ENCODE data around the gene PAAF1. TPM values are rescaled to one million over a fixed set of nuclear protein-coding genes. Genes with fewer than 3 reads are reported as not detected.

PAAF1 gene
- total RNA-seq, 2 donors from 2014 or later, result 8.7 to 8.8 TPM

DNA sequence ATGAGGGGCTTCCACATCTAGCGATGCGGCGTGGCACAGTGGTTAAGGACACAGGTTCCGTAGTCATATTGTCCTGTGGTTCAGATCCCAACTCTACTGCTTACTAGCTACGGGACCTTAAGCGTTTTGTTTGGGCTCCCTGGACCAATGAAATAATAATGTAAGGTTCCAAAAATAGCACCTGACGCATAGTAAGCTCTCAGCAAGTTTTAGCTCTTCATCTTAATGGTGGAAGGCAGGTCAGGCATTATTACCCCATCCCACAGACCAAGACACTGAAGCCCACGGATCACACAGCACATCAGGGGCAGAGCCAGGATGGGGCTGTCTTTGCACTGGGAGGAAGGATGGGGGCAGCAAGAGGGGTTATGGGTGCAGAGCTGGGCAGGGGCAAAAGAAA, 87.1 kb downstream of the PAAF1 start:
- no peaks in the 10 kb centered on the region for H3K9me3 ChIP-seq
- H3K36me3 ChIP-seq, result no peaks in the 10 kb centered on the region
- TF ChIP-seq, protein P1, sequence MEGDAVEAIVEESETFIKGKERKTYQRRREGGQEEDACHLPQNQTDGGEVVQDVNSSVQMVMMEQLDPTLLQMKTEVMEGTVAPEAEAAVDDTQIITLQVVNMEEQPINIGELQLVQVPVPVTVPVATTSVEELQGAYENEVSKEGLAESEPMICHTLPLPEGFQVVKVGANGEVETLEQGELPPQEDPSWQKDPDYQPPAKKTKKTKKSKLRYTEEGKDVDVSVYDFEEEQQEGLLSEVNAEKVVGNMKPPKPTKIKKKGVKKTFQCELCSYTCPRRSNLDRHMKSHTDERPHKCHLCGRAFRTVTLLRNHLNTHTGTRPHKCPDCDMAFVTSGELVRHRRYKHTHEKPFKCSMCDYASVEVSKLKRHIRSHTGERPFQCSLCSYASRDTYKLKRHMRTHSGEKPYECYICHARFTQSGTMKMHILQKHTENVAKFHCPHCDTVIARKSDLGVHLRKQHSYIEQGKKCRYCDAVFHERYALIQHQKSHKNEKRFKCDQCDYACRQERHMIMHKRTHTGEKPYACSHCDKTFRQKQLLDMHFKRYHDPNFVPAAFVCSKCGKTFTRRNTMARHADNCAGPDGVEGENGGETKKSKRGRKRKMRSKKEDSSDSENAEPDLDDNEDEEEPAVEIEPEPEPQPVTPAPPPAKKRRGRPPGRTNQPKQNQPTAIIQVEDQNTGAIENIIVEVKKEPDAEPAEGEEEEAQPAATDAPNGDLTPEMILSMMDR (IDR thresholded peaks at IDR 0.05), result no peak
- H3K27ac ChIP-seq, result no peak overlapping the region
- no peaks in the 10 kb centered on the region for H3K27me3 ChIP-seq (replicated peaks; ENCODE audit: insufficient read depth)
- H3K4me3 ChIP-seq, result no peak overlapping the region
- ATAC-seq (ENCODE audit: insufficient number of reproducible peaks, low FRiP score, low read depth) (no peak), DNase-seq (ENCODE audit: low spot score) (no peak)
- no peaks in the 10 kb centered on the region for H3K4me1 ChIP-seq (ENCODE audit: control insufficient read depth in 1 of 2, low read depth in 2 of 2)

DNA sequence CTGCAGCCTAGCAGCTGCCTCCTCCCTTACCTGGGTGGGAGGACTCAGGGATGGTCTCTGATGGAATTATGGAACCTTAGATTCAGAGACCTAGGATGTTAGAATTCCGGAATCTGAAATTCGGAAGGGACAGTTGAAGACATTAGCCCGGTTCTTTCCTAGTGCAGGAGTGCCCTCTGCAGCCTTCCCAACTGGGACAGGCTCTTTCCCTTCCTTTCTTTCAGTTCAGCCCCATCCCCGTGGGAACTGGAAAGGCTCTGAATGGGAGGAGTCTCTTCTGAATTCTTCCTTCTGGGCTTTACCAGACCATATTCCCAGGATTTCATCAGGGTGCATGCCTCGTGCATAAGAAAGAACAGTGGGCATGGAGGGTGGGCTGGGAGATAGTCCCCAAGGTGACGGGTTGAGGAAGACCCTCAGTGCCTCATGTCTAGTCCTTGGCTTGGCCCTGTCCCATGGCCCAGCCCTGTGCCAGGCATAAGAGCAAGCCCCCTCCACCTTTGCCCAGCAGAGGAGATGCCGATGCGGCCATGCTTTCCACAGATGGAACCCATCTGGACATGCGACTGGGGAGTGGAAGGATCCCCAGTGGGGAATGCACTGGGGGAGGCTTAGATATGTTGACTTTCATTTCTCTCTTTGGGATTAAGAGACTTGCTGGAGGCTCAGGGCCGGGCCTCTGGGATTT, 88.4 kb downstream of the PAAF1 start:
- Histone ChIP-seq H3K36me3 (no peaks in the 10 kb centered on the region), H3K4me1 (ENCODE audit: control insufficient read depth in 1 of 2, low read depth in 2 of 2) (no peaks in the 10 kb centered on the region), H3K9me3 (no peaks in the 10 kb centered on the region), H3K27ac (no peak overlapping the region), H3K27me3 (replicated peaks; ENCODE audit: insufficient read depth) (no peaks in the 10 kb centered on the region), H3K4me3 (no peak overlapping the region)
- DNase-seq (ENCODE audit: low spot score), result no peak
- ATAC-seq (ENCODE audit: insufficient number of reproducible peaks, low FRiP score, low read depth), result no peak
- TF ChIP-seq, protein P1 (IDR thresholded peaks at IDR 0.05), result no peak

DNA sequence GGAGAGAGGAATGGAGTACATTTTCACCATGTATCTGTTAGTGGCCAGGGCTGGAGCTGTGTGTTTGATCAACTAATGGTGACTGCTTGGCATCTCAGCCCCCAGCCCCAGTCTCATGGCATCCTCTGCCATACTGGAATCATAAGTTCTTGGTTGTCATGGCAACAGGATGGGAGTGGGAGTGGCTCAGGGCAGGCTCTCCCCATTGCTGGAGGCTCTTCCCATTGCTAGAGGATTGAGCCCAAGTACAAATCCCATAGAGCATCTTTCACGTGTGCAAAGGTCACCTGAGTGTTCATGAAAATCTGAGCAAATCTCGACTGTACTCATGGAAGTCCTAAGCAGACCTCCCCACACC, 88.9 kb downstream of the PAAF1 start:
- no peaks in the 10 kb centered on the region for H3K9me3 ChIP-seq
- DNase-seq (ENCODE audit: low spot score) (no peak), ATAC-seq (ENCODE audit: insufficient number of reproducible peaks, low FRiP score, low read depth) (no peak)
- H3K27me3 ChIP-seq (replicated peaks; ENCODE audit: insufficient read depth), result no peaks in the 10 kb centered on the region
- H3K36me3 ChIP-seq, result no peaks in the 10 kb centered on the region
- no peaks in the 10 kb centered on the region for H3K4me1 ChIP-seq (ENCODE audit: control insufficient read depth in 1 of 2, low read depth in 2 of 2)
- H3K4me3 ChIP-seq, result no peak overlapping the region
- no peak overlapping the region for H3K27ac ChIP-seq
- TF ChIP-seq, protein P1 (IDR thresholded peaks at IDR 0.05), result no peak

DNA sequence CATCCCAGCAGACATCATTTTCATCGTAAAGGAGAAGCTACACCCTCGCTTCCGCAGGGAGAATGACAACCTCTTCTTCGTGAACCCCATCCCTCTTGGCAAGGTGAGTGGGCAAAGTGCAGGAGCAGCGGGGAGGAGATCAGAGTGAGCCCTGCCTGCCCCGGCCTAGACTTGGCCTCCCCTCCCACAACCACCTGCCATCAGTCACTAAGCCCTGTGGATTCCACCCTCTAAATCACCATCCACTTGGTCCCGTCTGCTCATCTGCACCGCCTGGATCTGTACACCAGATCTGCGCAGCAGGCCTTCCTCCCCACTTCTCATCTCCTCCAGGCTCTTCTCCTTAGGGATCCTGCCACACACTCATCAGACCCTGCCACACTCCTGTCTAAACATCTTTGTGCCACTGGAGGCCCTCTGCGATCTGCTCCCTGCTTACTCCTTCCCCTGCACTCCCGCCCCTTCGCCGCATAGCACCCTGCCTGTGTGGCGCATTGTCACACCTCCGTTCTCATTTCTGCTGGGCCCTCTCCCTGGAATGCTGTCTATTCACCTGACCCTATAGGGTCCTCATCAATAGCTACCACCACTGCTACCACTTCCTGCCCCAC, 91.7 kb downstream of the PAAF1 start:
- Histone ChIP-seq H3K36me3 (no peaks in the 10 kb centered on the region), H3K9me3 (no peaks in the 10 kb centered on the region), H3K4me1 (ENCODE audit: control insufficient read depth in 1 of 2, low read depth in 2 of 2) (no peaks in the 10 kb centered on the region), H3K27ac (no peak overlapping the region), H3K27me3 (replicated peaks; ENCODE audit: insufficient read depth) (no peaks in the 10 kb centered on the region), H3K4me3 (no peak overlapping the region)
- TF ChIP-seq, protein P1 (IDR thresholded peaks at IDR 0.05), result no peak
- ATAC-seq (ENCODE audit: insufficient number of reproducible peaks, low FRiP score, low read depth) (no peak), DNase-seq (ENCODE audit: low spot score) (no peak)

DNA sequence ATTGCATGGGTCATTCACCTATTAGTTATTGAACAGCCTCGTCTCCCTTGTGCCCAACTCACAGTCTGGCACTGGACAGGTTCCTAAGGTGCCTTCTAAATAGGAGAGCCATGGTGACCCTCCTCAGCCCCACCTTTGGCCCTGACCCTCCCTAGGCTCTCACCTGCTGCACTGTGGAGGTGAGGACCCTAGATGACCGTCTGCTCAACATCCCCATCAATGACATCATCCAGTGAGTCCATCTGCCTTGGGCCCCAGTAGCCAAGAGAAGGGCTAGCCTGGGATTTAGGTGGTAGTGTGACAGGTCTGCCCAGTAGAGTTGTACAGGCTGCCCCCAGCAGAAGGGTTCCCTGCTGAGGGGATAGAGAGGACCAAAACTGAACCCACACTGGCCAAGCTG, 92.3 kb downstream of the PAAF1 start:
- ATAC-seq (ENCODE audit: insufficient number of reproducible peaks, low FRiP score, low read depth) (no peak), DNase-seq (ENCODE audit: low spot score) (no peak)
- TF ChIP-seq, protein P1 (IDR thresholded peaks at IDR 0.05), result no peak

More for the DNA sequence above, 92.3 kb downstream of the PAAF1 start:
- Histone ChIP-seq H3K27me3 (replicated peaks; ENCODE audit: insufficient read depth) (no peaks in the 10 kb centered on the region), H3K9me3 (no peaks in the 10 kb centered on the region), H3K36me3 (no peaks in the 10 kb centered on the region), H3K27ac (no peak overlapping the region), H3K4me3 (no peak overlapping the region), H3K4me1 (ENCODE audit: control insufficient read depth in 1 of 2, low read depth in 2 of 2) (no peaks in the 10 kb centered on the region)

All from thoracic aorta (tissue), 2 donors.